Upper lobe of left lung (tissue), 6 donors: ENCODE measurements around the gene SLX4IP. TPM values are rescaled to one million over a fixed set of nuclear protein-coding genes. Genes with fewer than 3 reads are reported as not detected.

ENCODE experiments used
- ATAC-seq, 2 donors: fragments of 200-7000 bp; cut with Tn5 transposase; one replicate each; pipeline ENCODE4 v1.9.1; 2022; ENCODE audit warnings: mild to moderate bottlenecking in 2 of 2, moderate library complexity in 2 of 2; ENCODE audit not compliant: low FRiP score in 2 of 2
- DNase-seq, 2 donors: peaks; one replicate each; pipeline ENCODE4 v3.0.0-alpha.2; 2019 to 2020
- H3K27ac ChIP-seq, 4 donors: fragments of 200-600 bp; sonication (generic); one replicate each; pipeline ENCODE4 v1.5.1; 2016 to 2019
- H3K27me3 ChIP-seq, 4 donors: fragments of 200-600 bp; sonication (generic); one replicate each; pipeline ENCODE4 v1.5.1; 2017 to 2019
- H3K36me3 ChIP-seq, 4 donors: fragments of 200-600 bp; sonication (generic); one replicate each; pipeline ENCODE4 v1.5.1; 2016 to 2019
- H3K4me1 ChIP-seq, 4 donors: fragments of 200-600 bp; sonication (generic); one replicate each; pipeline ENCODE4 v1.5.1; 2018 to 2019
- H3K4me3 ChIP-seq, 4 donors: fragments of 200-600 bp; sonication (generic); one replicate each; pipeline ENCODE4 v1.5.1; 2017 to 2019; ENCODE audit warnings: mild to moderate bottlenecking in 2 of 4, moderate library complexity in 1 of 4
- H3K9me3 ChIP-seq, 4 donors: fragments of 200-600 bp; sonication (generic); one replicate each; pipeline ENCODE4 v1.5.1; 2018 to 2019
- CTCF ChIP-seq, 6 experiments: fragments of 450-650 bp in 4 of 6; fragments of 200-600 bp in 2 of 6; sonication (generic) in 2 of 6; IDR thresholded peaks; one replicate each; pipeline ENCODE4 v1.5.1; 2016 to 2019; ENCODE audit warnings: antibody characterized with exemption in 6 of 6
- EP300 ChIP-seq, 4 donors: sonication (generic); formaldehyde crosslinking; IDR thresholded peaks; one replicate each; pipeline ENCODE4 v1.5.1; 2017; ENCODE audit warnings: antibody characterized with exemption in 4 of 4, control low read depth in 2 of 4
- POLR2A ChIP-seq, 4 donors: fragments of 450-650 bp; IDR thresholded peaks; one replicate each; pipeline ENCODE4 v1.5.1; 2016 to 2017; ENCODE audit warnings: antibody characterized with exemption in 4 of 4, mild to moderate bottlenecking in 2 of 4
- POLR2AphosphoS5 ChIP-seq, 2 donors: sonication (generic); formaldehyde crosslinking; IDR thresholded peaks; one replicate each; pipeline ENCODE4 v1.5.1; 2017; ENCODE audit warnings: antibody characterized with exemption in 2 of 2
- WGBS, 2 donors: methylation state at CpG; one replicate each; pipeline ENCODE4 v1.1.5; 2017 to 2018; 5-methylcytosine and 5-hydroxymethylcytosine counted together
- total RNA-seq, 6 donors: library from RNA; depleted of rRNA in 4 of 6; stranded (reverse); fragments of >200 nt in 4 of 6; gene quantifications; one replicate each; pipeline versions ENCODE4 v1.1.0 to v1.2.1, GENCODE V29; 2016 to 2021
- donor health status: DM: no; HTN: no; CAD: no; lungs with moderate emphysema.
- donor health status: DM: no; HTN: yes; CAD: no; lungs with severe emphysema.

The SLX4IP gene
- total RNA-seq, 6 donors from 2014 or later, result 3.2 to 6.0 (median 4.5) TPM

DNA sequence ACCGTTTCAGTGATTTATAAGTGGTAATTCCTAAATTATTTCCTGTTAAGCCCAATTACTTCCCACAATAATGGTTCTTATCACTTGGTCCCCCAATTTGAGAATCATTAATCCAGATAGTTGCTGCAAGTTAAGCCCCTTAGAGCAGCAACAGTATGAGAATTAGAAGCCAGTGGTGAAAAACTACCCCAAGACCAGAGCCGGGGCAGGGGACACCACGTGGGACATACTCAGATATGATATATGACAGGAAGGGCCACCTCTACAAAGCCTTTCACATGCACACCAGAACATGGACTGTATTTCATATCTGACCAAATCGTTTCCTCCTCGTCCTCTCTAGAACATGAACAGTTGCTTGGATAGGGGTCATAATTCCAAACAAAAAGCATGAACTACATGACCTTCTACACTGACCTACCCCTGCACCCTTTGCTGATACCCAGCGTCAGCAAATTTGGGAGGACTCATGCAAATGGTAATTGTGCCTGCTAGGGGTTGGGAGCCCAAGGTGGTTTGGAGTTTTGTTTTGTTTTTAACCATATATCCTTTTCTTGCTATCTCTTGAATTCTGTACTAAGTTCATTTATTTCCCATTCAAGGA, 234.8 kb downstream of the SLX4IP start:
- Histone ChIP-seq H3K27me3 (no peaks in the 10 kb centered on the region), H3K9me3 (no peaks in the 10 kb centered on the region), H3K36me3 (peaks cover 0 to 22% (median 3%) of the 10 kb centered on the region in 4 donors), H3K4me3 (peak overlapping the region in 2 of 4 donors; percentile 91 to 92), H3K27ac (peak overlapping the region; percentile 7 to 99 (median 90)), H3K4me1 (peaks cover 46 to 77% (median 49%) of the 10 kb centered on the region in 4 donors)
- DNase-seq (no peak), ATAC-seq (no peak)
- WGBS, 2 donors, result 41 to 54% methylated on average over 6 of the region's 6 CpGs
- no peak for TF ChIP-seq CTCF (IDR thresholded peaks at IDR 0.05)
- no peak for TF ChIP-seq POLR2A (IDR thresholded peaks at IDR 0.05)
- no peak for TF ChIP-seq EP300 (IDR thresholded peaks at IDR 0.05)
- no peak for TF ChIP-seq POLR2AphosphoS5 (IDR thresholded peaks at IDR 0.05)

DNA sequence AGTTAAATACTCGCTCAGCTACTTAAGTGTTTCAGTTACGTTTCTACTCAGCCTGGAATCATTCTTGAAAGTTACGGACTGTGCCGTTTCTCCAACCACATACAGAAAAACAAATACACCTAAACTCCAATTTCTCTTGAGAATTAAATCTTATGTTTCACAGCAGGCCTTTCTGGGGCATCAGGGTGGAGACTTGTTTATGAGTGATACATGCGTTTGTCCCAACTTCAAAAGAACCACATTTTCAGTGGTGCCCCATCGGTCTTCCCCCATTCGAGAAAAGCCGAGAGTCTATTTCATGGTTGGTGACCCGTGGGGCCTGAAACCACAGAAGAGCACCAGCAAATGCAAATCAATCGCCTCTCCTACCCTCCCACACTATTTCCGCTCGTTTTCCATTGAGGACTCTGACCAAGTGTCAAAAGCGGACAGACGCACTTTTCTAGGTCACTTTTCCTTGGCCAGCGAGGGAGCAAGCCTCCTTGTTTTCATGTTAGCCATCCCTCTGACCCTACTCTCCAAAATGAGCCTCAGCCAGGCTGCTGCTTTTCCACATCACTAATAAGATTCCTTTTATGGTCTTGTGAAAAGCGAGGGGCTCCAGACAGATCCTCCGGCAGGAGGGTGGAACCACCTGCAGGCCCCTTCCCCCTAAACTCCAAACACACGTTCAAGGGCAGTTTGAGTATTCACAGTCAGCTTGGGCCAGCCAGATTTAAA, 235.6 kb downstream of the SLX4IP start:
- Histone ChIP-seq H3K36me3 (peaks cover 0 to 22% (median 3%) of the 10 kb centered on the region in 4 donors), H3K27ac (peak overlapping the region; percentile 86 to 99 (median 96)), H3K27me3 (no peaks in the 10 kb centered on the region), H3K4me3 (peak overlapping the region; percentile 14 to 92 (median 78)), H3K9me3 (no peaks in the 10 kb centered on the region), H3K4me1 (peaks cover 44 to 78% (median 48%) of the 10 kb centered on the region in 4 donors)
- ATAC-seq (no peak), DNase-seq (no peak)
- 27 to 41% methylated on average over 18 of the region's 18 CpGs for WGBS, 2 donors
- TF ChIP-seq CTCF (IDR thresholded peaks at IDR 0.05) (no peak), EP300 (IDR thresholded peaks at IDR 0.05) (no peak), POLR2AphosphoS5 (IDR thresholded peaks at IDR 0.05) (no peak), POLR2A (IDR thresholded peaks at IDR 0.05) (no peak)

DNA sequence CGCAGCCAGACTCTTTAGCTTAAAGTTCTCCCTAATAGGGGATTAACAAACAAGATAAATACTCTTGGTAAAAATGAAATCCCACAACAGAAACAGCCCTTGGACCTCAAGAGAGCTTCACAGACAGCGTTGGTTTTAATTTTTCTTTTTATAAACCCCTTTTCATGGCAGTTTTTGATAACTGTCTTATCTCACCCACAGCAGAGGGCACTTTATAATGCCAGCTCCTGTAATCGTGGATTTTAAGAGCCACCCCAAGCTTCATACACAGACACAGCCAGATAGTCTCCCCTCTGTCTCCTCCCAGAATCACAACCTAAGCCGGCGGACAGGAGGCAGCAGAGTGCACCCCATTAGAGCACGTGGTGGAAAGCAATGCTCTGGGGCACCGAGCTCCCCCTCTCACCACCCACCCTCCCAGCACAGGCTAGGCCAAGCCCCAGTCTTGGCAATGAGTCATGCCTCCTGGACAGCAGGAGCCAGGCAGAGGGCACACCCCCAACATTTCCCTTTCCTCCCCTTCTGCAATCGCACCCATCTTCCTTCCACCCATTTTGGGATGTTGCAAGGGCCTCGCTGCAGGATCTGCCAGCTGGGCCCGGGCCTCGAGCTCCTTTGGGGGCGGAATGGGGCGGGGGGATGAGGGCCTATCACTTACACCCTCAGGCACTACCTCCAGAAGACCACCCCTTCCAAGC, 236.3 kb downstream of the SLX4IP start:
- 3 to 4% methylated on average over 8 to 12 of the region's 13 CpGs for WGBS, 2 donors
- no peak for TF ChIP-seq POLR2A (IDR thresholded peaks at IDR 0.05)
- peak in 1 of 4 donors; percentile 51 for TF ChIP-seq EP300 (IDR thresholded peaks at IDR 0.05)
- peak; percentile 62 to 76 for TF ChIP-seq POLR2AphosphoS5 (IDR thresholded peaks at IDR 0.05)
- peak in 5 of 6 experiments; percentile 54 to 72 (median 56) for TF ChIP-seq CTCF (IDR thresholded peaks at IDR 0.05)
- H3K36me3 ChIP-seq, result peaks cover 0 to 22% (median 3%) of the 10 kb centered on the region in 4 donors
- H3K9me3 ChIP-seq, result no peaks in the 10 kb centered on the region
- peaks cover 37 to 71% (median 40%) of the 10 kb centered on the region in 4 donors for H3K4me1 ChIP-seq
- H3K27me3 ChIP-seq, result no peaks in the 10 kb centered on the region
- H3K27ac ChIP-seq, result peak overlapping the region; percentile 94 to 99 (median 98)
- ATAC-seq (peak; percentile 59 to 88), DNase-seq (peak in 1 of 2 donors; percentile 94)
- peak overlapping the region; percentile 65 to 92 (median 88) for H3K4me3 ChIP-seq

- Histone ChIP-seq H3K4me1 (peaks cover 30 to 64% (median 33%) of the 10 kb centered on the region in 4 donors), H3K27ac (peak overlapping the region; percentile 94 to 99 (median 98)), H3K4me3 (peak overlapping the region; percentile 65 to 92 (median 88)), H3K36me3 (peaks cover 0 to 17% (median 1%) of the 10 kb centered on the region in 4 donors), H3K9me3 (no peaks in the 10 kb centered on the region), H3K27me3 (no peaks in the 10 kb centered on the region)
- DNase-seq, result peak; percentile 67 to 89
- peak; percentile 35 to 61 for ATAC-seq
- WGBS, 2 donors, result 0% methylated on average over 2 to 23 of the region's 42 CpGs
- TF ChIP-seq POLR2AphosphoS5 (IDR thresholded peaks at IDR 0.05), result peak; percentile 20 to 53
- TF ChIP-seq CTCF (IDR thresholded peaks at IDR 0.05), result no peak
- no peak for TF ChIP-seq EP300 (IDR thresholded peaks at IDR 0.05)
- peak in 1 of 4 donors; percentile 8 for TF ChIP-seq POLR2A (IDR thresholded peaks at IDR 0.05)
Measured at GRCh38 chr20:10671919-10672623, 237.0 kb downstream of the SLX4IP start.
